Rectal smooth muscle tissue (tissue), 1 donor: ENCODE measurements around the gene BTBD8.

Experiments used
- H3K27ac ChIP-seq: one replicate; pipeline ENCODE4 v1.7.0; 2013; ENCODE audit warnings: low read depth, low read length, inconsistent platforms
- H3K27me3 ChIP-seq: one replicate; pipeline ENCODE4 v1.7.0; 2013; ENCODE audit warnings: low read length; ENCODE audit not compliant: control insufficient read depth, insufficient read depth
- H3K36me3 ChIP-seq: one replicate; pipeline ENCODE4 v1.7.0; 2013; ENCODE audit warnings: low read length; ENCODE audit not compliant: control insufficient read depth, insufficient read depth
- H3K4me1 ChIP-seq: one replicate; pipeline ENCODE4 v1.7.0; 2013; ENCODE audit warnings: low read length; ENCODE audit not compliant: control insufficient read depth, insufficient read depth
- H3K4me3 ChIP-seq: one replicate; pipeline ENCODE4 v1.7.0; 2013; ENCODE audit warnings: low read length
- H3K9ac ChIP-seq: one replicate; pipeline ENCODE4 v1.7.0; 2013; ENCODE audit warnings: low read length

The BTBD8 gene

DNA sequence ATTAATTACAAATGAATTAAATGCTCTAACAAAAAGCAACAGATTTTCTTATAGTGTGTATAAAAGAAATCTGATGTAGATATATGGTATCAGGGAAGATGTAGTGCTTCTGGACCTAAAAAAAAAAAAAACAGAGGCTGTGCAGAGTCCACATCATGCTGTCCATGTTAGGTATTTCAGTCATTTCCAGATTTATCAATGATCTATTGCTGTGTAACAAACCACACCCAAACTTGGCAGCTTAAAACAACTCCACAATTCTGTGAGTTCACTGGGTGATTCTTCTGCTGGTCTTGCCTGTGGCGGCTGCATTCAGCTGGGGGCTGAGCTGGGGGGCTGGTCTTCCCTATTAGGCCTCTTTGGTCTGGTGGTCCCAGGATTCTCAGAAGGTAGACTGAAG is 85.2 kb downstream of the BTBD8 start:
- Histone ChIP-seq H3K9ac (no peak overlapping the region), H3K4me3 (no peak overlapping the region), H3K27me3 (no peaks in the 10 kb centered on the region), H3K4me1 (peaks cover 3% of the 10 kb centered on the region), H3K27ac (no peak overlapping the region), H3K36me3 (peaks cover 2% of the 10 kb centered on the region)

DNA sequence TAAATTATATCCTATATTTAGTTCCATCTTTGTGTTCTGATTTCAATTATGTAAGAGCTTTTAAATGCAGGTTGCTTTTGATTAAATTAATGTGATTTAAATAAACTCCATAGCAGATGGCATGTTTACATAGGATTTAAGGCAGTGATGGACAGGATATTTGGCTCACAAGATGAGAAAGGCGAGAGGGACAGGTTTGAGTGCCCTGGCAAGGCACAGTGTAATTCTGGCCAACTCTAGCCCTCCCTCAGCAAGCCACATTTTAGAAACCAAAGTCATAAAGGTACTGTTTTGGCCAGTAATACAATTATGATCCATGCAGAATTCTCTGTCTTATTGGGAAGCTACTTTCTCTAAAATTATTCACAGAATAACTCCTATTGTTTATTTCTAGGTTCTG is 87.0 kb downstream of the BTBD8 start:
- Histone ChIP-seq H3K4me1 (peaks cover 3% of the 10 kb centered on the region), H3K27ac (no peak overlapping the region), H3K27me3 (no peaks in the 10 kb centered on the region), H3K36me3 (peaks cover 1% of the 10 kb centered on the region), H3K4me3 (no peak overlapping the region), H3K9ac (no peak overlapping the region)

DNA sequence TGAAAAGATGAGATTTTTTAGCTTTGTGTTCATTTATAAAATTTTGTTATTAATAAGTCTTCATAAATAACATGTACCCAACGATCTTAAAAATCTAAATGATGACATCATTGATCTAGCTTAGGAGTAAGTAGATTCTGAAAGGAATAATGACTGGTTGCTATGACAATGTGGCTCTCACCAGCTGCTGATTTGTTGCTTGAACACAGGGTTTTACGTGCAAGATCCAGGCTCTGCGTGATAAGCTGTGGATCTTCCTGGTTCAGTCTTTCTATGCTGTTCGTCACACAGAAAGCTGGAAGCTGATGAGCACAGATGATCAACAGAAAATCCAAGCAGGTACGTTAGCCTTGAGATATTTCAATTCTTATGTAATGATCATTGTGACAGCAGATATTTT is 88.5 kb downstream of the BTBD8 start:
- Histone ChIP-seq H3K4me3 (no peak overlapping the region), H3K36me3 (no peaks in the 10 kb centered on the region), H3K27ac (no peak overlapping the region), H3K4me1 (peaks cover 3% of the 10 kb centered on the region), H3K9ac (no peak overlapping the region), H3K27me3 (no peaks in the 10 kb centered on the region)

DNA sequence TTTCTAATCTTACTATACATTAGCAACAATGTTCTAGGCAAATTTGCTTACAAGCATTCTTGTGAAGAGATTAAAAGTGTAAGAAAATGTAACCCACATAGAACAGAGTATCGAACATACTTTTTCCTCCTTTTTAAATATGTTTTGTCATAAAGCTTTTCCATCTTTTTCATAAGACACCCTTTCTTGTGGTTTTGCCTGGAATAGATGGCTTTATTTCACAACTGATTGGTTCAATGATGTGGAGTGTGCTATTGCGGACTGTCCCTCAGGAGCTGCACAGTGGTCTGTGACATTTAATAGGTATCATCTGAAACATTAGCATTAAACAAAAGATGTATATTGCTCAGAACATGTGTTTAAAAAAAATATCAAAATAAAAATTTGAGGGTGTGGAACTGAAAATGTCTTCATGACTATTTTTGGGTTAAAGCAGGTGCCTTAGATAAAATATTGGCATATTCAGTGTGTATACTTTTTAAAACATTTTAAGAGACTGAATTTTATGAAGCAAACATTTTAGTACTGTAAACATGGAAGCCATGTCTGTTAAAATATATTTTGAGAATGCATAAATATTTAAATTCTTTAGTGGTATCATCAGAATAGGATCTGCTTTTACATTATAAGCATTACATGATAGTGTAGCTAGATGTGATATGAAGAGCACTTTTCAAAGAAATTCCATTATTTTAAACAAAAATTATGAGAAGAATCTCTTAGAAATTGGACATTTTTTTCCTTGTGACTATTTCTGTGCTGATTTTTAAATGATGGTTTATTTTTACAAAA is 89.3 kb downstream of the BTBD8 start:
- Histone ChIP-seq H3K4me1 (peaks cover 3% of the 10 kb centered on the region), H3K9ac (no peak overlapping the region), H3K36me3 (no peaks in the 10 kb centered on the region), H3K4me3 (no peak overlapping the region), H3K27ac (no peak overlapping the region), H3K27me3 (no peaks in the 10 kb centered on the region)

DNA sequence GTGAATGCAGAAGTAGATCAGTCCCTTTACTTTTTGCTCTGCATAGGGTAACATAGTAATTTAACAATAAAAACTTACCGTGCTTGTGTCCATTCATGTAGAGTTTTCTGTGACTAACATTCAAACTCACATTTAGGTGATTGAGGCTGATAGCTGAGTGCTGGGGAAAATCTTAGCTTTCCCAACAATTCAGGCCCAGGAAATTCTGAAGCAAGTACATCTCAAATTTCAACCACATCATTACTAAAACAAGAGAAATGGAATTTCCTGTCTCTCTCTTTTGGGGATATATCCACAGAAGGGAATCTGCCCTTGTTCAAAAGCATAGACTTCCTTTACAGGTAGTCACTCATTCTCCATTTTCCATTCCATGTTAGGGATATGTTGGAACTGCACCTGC is 104.5 kb downstream of the BTBD8 start:
- no peaks in the 10 kb centered on the region for H3K4me1 ChIP-seq
- peaks cover 3% of the 10 kb centered on the region for H3K36me3 ChIP-seq
- H3K27me3 ChIP-seq: no peaks in the 10 kb centered on the region
- H3K4me3 ChIP-seq: no peak overlapping the region
- no peak overlapping the region for H3K27ac ChIP-seq
- H3K9ac ChIP-seq: no peak overlapping the region

DNA sequence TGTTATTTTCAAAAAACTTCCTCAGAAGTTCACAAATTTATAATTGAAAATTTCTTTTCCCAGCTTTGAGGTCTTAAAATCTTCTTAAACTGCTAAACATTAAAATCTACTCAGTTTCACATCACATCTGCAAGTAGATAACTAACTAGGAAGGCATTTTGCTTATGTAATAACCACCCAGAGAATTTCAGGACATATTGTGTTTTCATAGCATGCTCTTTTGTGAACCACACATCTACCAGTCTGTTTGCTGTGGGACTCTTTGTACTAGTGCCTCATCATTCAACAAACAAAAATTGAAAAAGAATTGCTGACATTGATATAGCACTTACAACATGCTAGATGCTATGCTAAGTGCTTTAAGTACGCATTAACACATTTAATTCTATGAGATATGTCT is 105.9 kb downstream of the BTBD8 start:
- H3K27me3 ChIP-seq: no peaks in the 10 kb centered on the region
- H3K9ac ChIP-seq: no peak overlapping the region
- peaks cover 2% of the 10 kb centered on the region for H3K36me3 ChIP-seq
- H3K4me1 ChIP-seq: no peaks in the 10 kb centered on the region
- no peak overlapping the region for H3K4me3 ChIP-seq
- no peak overlapping the region for H3K27ac ChIP-seq

DNA sequence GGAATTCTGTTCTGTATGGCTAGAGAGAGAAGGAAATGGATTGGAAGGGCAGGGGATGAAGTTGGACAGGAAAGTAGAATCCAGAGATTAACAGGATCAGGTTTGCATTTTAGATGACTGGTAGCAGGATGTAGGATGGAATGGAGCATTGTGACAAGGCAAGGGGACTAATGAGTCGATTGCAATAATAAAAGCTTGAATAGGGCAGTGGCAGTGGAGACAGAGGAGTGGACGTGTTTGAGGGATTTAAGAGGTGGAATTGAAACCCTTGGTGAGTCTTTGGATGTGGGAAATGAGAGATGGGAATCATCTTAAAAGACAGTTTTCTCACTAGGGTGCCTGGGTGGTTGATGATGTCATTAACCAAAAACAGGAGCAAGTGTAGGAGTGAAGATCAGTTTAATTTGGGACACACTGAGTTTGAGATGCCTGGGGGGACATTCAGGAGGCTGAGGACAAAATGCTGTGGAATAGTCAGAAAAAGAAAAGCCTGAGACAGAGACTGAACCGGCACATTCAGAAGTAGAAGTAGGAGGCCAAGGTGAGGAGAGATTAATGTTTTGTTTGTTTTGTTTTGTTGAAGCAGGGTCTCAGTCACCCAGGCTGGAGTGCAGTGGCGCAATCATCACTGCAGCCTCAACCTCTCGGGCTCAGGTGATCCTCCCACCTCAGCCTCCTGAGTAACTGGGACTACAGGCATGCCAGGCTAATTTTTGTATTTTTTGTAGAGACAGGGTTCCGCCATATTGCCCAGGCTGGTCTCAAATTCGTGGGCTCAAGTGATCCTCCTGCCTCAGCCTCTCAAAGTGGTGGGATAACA is 108.5 kb downstream of the BTBD8 start:
- no peak overlapping the region for H3K9ac ChIP-seq

DNA sequence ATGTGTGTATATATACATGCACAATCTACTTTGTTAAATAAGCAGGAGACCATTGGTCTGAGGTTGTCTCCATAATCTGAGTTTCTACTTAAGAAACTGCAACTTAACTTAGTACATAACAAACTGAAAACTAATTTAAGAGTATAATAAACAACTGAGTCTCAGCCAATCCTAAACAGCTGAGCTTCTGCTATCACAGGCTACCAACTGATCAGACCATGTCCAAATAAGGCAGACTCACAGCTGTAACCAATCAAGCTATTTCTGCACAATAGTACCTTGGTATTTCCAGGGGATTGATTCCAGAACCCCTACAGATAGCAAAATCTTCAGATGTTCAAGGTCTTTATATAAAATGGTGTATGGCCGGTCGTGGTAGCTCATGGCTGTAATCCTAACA is 111.6 kb downstream of the BTBD8 start:
- no peaks in the 10 kb centered on the region for H3K36me3 ChIP-seq
- no peaks in the 10 kb centered on the region for H3K4me1 ChIP-seq
- H3K27ac ChIP-seq: no peak overlapping the region
- no peaks in the 10 kb centered on the region for H3K27me3 ChIP-seq
- H3K4me3 ChIP-seq: no peak overlapping the region
- no peak overlapping the region for H3K9ac ChIP-seq

More for the DNA sequence above, 108.5 kb downstream of the BTBD8 start:
- H3K36me3 ChIP-seq: no peaks in the 10 kb centered on the region
- no peaks in the 10 kb centered on the region for H3K4me1 ChIP-seq
- no peak overlapping the region for H3K27ac ChIP-seq
- H3K27me3 ChIP-seq: no peaks in the 10 kb centered on the region
- H3K4me3 ChIP-seq: no peak overlapping the region

DNA sequence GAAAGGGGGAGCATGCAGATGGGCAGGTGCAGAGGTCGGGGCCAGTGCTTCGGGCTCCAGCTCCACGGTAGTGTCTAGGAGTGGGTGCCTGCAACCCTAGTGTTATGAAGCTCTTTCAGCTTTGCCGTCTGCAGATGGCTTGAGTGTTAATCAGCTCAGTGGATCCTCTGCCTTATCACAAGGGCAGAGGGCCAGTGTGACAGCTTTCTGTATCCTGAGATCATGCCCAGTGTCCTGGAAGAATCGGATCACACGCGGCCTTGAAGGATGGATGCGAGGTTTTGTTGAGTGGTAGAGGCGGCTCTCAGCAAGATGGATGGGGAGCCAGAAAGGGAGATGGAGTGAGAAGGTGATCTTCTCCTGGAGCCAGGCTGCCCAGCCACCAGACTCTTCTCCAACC is 112.1 kb downstream of the BTBD8 start:
- no peak overlapping the region for H3K27ac ChIP-seq

DNA sequence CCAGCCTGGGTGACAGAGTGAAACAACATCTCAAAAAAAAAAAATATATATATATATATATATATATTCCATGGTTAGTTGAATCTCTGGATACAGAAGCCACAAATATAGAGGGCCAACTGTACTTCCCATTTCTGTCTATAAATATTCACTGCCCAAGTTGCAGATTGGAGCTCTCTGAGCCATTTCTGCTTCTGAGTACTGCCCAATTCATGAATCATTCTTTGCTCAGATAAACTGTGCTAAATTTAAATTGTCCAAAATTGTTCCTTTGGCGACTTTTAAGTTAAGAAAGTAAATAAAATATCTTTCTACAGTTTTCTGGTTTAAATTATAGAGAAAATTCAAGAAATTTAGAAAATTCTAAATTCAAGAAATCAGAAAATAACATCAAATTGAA is 114.4 kb downstream of the BTBD8 start:
- no peaks in the 10 kb centered on the region for H3K27me3 ChIP-seq
- H3K36me3 ChIP-seq: no peaks in the 10 kb centered on the region
- no peak overlapping the region for H3K4me3 ChIP-seq

More for the DNA sequence above, 112.1 kb downstream of the BTBD8 start:
- H3K4me1 ChIP-seq: no peaks in the 10 kb centered on the region
- H3K9ac ChIP-seq: no peak overlapping the region
- no peak overlapping the region for H3K4me3 ChIP-seq
- H3K36me3 ChIP-seq: no peaks in the 10 kb centered on the region
- no peaks in the 10 kb centered on the region for H3K27me3 ChIP-seq

DNA sequence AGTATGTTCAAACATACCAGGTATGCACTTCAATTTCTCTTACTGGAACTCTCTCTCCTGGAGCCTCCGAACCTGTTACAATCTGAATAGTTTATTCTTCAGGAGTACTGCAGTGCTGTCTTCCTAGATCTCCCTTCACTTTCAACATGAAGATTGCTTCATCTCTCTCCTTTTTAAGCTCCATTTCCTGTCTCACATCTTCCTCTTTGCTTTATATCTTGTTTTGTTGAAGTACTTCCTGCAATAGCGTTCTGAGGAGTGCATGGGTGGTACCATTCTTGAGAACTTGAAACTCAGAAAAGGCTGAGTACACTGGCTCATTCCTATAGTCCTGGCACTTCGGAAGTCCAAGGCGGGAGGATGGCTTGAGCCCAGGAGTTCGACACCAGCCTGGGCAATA is 121.8 kb downstream of the BTBD8 start:
- Histone ChIP-seq H3K4me3 (no peak overlapping the region), H3K36me3 (no peaks in the 10 kb centered on the region), H3K9ac (no peak overlapping the region), H3K4me1 (no peaks in the 10 kb centered on the region), H3K27ac (no peak overlapping the region), H3K27me3 (no peaks in the 10 kb centered on the region)

More for the DNA sequence above, 114.4 kb downstream of the BTBD8 start:
- Histone ChIP-seq H3K9ac (no peak overlapping the region), H3K4me1 (no peaks in the 10 kb centered on the region), H3K27ac (no peak overlapping the region)

DNA sequence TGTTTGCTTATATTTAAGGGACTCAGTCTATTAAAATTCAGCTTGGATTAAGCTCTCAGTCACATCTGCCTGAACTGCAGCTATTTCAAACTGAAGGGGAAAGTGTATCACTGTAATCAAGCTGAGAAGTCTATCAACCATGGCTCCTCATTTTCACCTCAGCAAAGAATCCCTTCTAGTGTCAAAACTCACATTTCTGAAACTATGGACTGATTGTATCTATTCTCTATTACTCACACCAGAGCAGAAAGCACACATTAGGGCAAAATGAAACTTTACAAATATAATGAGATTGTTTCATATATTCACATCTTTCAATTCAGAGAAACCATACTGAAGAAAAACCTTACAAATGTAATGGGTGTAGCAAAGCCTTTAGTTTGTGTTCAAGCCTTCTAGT is 123.0 kb downstream of the BTBD8 start:
- Histone ChIP-seq H3K36me3 (no peaks in the 10 kb centered on the region), H3K4me3 (no peak overlapping the region), H3K9ac (no peak overlapping the region), H3K4me1 (no peaks in the 10 kb centered on the region), H3K27me3 (no peaks in the 10 kb centered on the region), H3K27ac (no peak overlapping the region)
